OCI-LY1 (cell line): ENCODE measurements around the gene FBXL19.

Source experiments
- CTCF ChIP-seq: fragments of 200-600 bp; sonication (generic), shearing (Covaris generic); IDR thresholded peaks from 2 replicates; pipeline ENCODE4 v1.5.1; 2017; ENCODE audit warnings: mild to moderate bottlenecking, antibody characterized with exemption, low read length, moderate library complexity, mixed read lengths
- EZH2 ChIP-seq: fragments of 200-600 bp; sonication (generic), shearing (Covaris generic); IDR thresholded peaks from 2 replicates; pipeline ENCODE4 v1.8.0; 2017; ENCODE audit warnings: borderline replicate concordance, mixed run types, mild to moderate bottlenecking, antibody characterized with exemption, low read length, moderate library complexity, mixed read lengths

DNA sequence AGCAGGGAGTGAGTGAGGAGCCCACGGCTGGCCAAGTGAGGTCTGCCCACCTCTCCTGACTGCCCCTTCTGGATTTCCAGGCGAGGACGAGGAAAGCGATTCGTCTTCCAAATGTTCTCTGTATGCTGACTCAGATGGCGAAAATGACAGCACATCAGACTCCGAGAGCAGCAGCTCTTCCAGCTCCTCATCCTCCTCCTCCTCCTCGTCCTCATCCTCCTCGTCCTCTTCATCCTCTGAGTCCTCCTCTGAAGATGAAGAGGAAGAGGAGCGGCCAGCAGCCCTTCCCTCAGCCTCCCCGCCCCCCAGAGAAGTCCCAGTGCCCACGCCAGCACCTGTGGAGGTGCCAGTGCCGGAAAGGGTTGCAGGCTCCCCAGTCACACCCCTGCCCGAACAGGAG lies 47.9 kb downstream of the FBXL19 start:
- TF ChIP-seq CTCF (no peak), EZH2 (no peak)
